ENCODE results near the gene IGLL1.
"Not testable (repeated sequence)": the region's sequence is repeated elsewhere in the genome, so short reads cannot be mapped to it uniquely, and the experiment has no call there.

The IGLL1 gene

DNA sequence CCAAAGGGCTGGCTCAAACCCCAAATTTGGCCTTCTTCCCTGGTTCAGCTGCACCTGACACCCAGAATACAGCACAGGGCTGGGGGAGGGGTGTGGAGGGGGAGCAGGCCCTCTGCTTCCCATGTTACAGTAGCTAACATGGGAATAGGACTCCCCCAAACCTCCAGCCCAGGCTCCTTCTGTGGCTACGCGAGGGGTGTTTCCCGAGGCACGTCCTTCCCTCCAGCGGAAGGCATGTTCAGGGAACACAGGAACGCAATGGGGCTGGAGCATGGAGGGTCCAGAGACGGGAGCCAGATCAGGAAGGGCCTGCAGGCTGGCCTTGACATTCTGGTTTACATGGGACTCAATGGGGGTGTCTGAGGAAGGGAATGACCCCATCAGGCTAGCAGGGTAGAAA lies 11.8 kb upstream of the IGLL1 start:
- DNase-seq (ENCODE audit: extremely low read depth in 1 of 2, low read depth in 1 of 2) = no peak

DNA sequence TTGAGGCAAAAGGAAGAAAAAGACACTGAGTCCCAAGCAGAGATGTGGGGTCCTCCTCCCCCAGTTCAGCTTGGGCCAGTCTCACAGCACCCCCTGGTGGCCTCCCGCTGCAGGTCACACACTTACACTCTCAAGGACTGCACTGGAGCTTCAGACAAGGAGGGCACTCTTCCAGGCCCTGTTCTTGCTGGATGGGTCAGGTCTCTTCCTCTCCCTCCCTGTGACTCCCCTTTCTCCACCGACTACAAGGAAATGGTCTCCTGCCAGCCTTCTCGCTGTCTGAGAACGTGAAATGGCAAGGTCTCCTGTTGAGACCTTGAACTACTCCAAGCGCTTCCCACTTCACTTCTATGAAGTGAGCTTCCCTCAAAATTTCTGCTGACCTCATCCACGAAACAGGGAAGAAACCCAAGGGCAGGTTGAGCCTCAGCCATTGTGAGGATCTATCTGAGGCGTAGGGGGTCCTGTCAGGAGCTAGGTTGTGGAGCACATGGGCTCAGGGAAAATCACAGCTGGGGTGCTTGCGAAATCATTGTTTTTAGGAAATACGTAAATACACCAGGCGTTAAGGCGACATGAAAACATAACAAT lies 11.2 kb upstream of the IGLL1 start:
- DNase-seq (ENCODE audit: extremely low read depth in 1 of 2, low read depth in 1 of 2) = peak; percentile 9 to 39

DNA sequence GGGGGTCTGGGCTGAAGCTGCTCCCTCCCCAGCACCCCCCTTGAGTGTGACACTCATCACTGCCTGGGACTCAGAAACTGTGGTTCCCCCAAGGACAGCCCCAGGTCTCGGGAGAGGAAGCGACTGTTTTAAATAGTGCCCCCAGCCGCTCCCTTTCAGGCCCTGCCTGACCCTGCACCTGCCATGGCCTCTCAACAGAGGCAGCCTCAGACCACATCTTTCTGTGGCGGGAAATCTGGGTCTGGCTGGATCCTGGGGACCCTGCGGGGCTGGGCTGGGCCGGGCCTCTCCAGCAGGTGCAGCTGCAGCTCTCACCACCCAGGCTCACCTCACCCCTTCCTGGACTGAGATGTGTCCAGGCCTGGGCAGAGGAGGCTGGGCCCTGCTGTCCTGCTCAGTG lies 3.7 kb upstream of the IGLL1 start:
- no peak for DNase-seq (ENCODE audit: extremely low read depth in 1 of 2, low read depth in 1 of 2)

DNA sequence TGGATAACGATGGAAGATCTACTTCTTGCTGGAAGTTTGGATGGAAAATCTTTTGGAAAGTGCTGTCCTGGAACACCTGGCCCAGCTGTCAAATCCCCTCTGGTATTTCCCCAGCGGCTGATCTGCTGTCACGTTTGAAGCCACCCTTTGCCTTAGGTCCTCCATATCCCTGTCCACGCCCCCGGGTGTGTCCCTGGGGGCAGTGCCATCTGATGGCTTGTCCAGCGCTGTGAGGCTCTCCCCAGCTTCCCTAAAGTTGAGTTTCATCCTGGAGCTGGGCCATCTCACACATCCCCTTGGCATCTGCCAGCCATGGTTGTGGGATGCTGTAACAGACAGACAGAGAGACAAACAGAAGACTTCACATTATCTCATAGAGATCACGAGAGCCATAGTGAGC lies 3.1 kb upstream of the IGLL1 start:
- DNase-seq (ENCODE audit: extremely low read depth in 1 of 2, low read depth in 1 of 2) = no peak

DNA sequence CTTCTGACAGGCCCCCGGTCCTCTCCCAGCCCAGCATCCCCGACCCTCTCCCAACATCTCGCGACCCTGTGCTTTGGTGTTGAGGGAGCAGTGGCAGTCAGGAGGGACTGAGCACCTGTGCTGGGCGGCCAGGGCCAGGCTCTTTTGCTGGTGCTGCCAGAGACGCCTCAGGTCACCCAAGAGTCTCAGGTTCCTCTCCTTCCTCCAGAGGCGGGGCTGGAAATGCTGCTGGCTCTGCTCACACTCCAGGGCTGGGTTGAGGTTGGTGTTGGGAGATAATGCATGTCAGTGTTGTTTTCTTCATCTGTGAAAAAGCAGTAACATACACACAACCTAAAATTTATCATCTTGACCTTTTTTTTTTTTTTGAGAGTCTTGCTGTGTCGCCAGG lies 1.2 kb upstream of the IGLL1 start:
- no peak for DNase-seq (ENCODE audit: extremely low read depth in 1 of 2, low read depth in 1 of 2)

DNA sequence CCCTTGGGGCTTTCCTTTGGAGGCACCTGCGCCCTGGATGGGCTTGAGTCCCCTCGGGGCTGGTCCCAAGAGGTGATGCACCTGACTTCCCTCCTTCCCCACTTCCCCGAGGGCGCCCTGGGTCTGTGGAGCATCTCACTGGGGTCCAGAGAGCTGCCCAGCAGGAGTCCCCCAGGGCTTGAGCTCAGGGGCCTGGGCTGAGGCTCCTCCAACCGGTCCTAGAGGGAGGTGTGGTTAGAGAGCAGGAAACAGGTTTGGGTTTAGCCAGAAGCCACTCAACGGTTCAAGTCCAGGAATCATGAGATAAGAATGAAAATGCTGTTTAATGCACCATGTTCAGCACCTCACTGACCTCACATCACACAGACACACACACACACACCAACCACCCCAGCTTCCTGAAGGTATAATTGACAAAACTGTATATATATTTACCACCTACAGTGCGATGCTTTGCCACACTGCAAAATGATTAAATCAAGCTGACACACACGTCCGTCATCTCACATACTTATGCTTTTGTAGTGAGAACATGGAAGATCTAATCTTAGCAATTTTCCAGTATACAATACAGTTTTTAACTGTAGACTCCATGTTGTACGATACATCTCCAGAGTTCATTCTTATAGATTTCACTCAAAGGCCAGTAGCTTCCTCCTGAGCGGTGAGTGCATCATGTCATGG lies 628 bp upstream of the IGLL1 start:
- DNase-seq (ENCODE audit: extremely low read depth in 1 of 2, low read depth in 1 of 2) = no peak

DNA sequence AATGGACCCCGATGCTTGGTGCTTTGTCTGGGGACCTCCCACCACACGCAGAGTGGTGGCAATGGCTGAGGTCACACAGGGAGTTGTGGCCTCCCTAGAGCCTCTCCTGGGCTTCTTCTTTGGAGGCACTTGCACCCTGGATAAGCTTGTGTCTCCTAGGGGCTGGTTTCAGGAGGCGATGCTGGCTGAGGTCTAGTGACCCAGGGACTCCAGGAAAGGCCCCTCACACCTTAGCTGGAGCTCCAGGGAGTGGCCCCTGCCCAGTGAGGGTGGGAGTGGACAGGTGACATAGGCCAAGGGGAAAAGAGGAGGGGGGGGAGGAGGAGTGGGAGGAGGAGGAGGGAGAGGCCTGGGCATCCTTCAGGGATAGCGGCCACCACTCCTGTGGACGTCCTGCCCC lies 810 bp downstream of the IGLL1 start:
- no peak for DNase-seq (ENCODE audit: extremely low read depth in 1 of 2, low read depth in 1 of 2)

DNA sequence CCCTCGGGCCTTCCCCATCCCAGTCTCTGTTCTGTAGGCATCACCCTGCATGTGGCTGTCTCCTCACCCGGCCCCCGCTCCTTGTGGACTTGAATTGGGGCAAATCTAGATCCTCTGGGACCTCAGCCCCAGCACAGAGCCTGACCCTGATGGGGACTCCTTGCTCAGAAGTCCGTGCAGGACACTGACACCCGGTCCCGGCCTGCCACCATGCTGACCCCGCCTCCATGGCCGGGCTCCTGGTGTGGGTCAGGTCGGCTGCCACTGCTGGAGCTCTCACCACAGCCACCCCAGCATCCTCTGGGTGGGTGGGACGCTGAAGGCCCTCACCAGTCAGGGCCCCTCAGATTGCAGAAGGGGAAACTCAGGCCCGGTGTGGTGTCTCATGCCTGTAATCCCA lies 1.8 kb downstream of the IGLL1 start:
- DNase-seq (ENCODE audit: extremely low read depth in 1 of 2, low read depth in 1 of 2) = no peak

DNA sequence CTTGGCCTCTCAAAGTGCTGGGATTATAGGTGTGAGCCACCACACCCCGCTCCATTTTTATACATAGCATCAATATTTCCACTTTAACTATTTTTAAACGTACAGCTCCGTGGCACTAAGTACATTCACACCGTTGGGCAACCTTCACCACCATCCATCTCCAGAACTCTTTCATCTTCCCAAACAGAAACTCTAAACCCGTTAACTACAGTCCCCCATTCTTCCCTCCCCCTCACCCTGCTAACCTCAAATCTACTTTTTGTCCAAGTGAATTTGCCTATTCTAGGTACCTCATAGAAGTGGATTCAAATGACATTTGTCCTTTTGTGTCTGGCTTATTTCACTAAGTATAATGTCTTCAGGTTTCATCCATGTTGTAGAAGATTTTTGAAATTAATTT lies 3.4 kb downstream of the IGLL1 start:
- no peak for DNase-seq (ENCODE audit: extremely low read depth in 1 of 2, low read depth in 1 of 2)

DNA sequence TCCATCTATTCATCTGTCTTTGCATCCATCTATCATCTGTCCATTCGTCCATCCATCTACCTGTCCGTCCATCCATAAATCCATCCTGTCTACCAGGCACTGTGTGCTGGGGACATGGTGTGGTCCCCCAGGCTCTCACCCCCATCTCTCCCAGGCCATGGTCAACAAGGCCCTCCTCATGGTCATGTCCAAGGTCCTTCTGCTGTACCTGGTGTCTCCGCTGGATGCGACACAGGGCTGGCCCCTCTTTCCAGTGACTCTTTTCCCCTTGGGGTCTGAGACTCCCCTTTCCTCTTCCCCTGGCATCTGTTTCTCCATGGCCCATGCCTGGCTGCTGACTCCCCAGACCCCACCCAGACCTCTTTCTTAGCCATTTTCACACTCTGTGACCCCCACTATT lies 4.5 kb downstream of the IGLL1 start:
- DNase-seq (ENCODE audit: extremely low read depth in 1 of 2, low read depth in 1 of 2) = no peak

DNA sequence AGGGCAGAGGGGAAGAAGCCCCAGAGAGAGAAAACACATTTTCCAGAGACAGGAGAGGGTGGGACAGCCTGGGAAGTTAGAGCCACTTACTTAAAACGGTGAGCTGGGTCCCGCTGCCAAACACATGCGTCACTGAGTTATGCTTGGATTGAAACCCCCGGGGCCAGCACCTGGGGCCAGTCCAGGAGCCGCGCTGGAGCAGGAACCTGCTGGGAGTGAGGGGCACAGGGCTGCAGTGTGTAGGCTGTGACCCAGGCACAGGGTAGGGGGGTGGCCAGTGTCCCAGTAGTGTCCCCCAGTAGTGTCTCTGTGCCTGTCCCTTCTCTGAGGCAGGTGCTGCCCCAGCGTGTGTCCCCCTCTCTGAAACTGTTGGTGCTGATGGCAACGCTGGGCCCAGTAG lies 5.2 kb downstream of the IGLL1 start:
- DNase-seq (ENCODE audit: extremely low read depth in 1 of 2, low read depth in 1 of 2) = no peak

DNA sequence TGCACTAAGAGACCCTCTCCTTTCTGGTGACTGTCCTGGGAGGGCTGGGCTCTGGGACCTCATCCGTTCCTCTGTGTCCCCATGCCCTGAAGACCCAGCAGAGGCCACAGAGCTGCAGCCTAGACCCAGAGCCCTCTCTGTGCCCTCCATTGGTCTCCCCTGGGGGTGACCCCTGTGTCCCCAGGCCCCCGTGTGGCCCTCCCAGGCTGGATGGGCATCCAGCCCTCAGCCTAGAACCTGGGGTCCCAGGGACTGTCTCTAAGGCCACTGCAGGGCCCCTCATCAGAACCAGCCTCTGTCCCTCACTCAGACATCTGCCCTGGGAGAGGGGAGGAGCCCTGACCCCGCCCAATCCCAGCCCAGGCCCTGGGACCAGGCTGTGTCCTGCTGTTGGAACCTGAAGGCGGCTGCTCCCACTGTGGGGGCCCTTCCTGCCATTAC lies 5.7 kb downstream of the IGLL1 start:
- no peak for DNase-seq (ENCODE audit: extremely low read depth in 1 of 2, low read depth in 1 of 2)

DNA sequence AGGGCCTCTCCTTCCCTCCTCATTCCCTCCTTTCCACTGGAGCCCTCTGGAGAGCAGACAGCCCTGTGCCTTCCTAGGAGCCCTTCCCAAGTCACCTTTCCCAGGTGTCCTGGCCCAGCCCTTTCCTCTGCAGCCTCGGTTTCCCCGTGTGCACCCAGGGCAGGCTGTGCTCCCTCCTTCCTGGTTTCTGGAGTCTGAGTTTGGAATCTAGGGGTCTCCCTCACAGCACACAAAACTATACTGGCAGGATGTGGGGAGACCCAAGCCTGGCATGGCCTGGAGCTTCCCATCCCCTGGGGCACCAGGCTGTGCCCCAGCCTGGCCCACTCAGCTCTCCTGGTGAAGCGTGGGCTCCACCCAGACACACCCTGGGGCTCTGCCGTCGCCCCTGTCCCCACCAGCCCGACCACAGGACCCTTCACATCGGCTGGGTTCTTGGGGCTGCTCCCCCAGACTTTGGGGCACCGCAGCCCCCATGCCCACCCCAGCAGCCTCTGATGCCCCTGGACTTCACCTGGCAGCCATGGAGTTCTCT lies 6.3 kb downstream of the IGLL1 start:
- DNase-seq (ENCODE audit: extremely low read depth in 1 of 2, low read depth in 1 of 2) = not testable (repeated sequence)

DNA sequence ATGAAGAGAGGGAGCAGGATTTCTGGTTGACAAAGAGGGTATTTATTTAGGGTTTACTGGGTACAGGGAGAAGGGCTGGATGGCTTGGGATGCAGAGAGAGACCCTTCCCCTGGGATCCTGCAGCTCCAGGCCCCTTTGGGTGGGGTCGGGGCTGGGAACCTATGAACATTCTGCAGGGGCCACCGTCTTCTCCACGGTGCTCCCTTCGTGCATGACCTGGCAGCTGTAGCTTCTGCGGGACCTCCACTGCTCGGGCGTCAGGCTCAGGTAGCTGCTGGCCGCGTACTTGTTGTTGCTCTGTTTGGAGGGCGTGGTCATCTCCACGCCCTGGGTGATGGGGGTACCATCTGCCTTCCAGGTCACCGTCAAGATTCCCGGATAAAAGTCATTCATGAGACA lies 7.0 kb downstream of the IGLL1 start:
- not testable (repeated sequence) for DNase-seq (ENCODE audit: extremely low read depth in 1 of 2, low read depth in 1 of 2)

DNA sequence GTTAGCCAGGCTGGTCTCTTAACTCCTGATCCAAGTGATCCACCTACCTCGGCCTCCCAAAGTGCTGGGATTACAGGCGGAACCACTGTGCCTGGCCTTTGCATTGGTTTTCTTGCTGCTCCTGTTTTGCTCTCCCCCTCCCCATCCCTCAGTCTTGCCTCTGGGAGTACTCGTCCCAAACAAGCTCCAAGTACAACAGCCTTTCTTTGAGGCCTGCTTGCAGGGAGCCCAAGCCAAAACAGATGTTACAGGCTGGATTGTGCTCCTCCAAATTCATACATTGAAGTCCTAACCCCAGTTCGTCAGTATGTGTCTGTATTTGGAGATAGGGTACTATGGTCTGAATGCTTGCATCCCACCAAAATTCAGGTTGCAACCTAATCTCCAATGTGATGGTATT lies 8.6 kb downstream of the IGLL1 start:
- DNase-seq (ENCODE audit: extremely low read depth in 1 of 2, low read depth in 1 of 2) = no peak

DNA sequence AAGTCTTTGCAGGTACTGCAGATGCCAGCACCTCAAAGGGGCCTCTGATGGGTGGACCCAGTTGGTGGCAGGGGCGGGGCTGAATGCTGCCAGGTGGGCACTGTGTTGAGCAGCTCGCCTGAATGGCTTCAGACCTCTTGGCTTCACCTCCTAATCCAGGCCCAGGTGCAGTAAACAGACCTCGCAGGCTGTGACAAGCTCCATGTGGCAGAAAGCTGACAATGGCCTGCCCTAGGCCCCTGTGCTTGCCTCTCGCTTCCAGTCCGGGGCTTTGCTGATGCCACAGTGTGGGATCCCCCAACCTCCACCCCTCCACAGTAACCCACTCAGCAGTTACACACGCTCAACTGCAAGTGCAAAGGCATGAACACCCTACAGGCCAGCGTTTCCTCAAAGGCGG lies 9.4 kb downstream of the IGLL1 start:
- DNase-seq (ENCODE audit: extremely low read depth in 1 of 2, low read depth in 1 of 2) = no peak

DNA sequence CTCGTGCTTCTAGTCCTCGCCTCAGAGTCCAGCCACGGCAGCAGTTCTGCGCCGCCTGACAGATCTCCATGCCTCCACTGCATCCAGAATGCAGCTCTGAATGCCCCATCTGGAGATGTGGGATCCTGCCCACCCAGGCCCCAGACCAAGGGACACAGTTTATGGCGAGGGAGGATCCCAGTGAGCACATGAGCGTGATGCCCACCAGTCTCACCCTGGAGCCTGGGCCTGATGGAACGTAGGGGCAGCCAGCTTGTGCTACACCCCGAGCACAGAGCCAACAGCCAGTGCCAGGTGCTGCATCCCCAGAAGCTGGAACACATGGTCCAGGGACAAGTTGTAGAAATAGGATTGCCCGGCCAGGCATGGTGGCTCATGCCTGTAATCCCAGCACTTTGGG lies 10.4 kb downstream of the IGLL1 start:
- no peak for DNase-seq (ENCODE audit: extremely low read depth in 1 of 2, low read depth in 1 of 2)

DNA sequence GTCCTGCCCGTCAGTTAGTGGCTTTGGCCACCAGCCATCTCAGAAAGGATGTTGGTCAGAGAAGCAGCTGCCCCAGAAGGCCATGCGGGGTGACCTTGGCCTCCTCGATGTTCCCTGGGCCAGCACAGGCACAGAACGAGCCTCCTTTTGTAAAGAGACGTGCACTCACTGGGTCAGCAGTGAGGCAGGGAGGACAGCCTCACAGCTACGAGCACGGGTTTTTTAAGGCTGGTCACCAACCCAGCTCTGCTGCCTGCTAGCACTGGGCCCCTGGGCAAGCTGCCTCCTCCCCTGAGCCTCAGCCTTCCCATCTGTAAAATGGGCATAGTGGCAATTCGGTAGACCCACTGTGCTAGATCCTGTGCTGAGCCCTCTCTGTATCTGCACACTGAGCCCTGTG lies 10.8 kb downstream of the IGLL1 start:
- no peak for DNase-seq (ENCODE audit: extremely low read depth in 1 of 2, low read depth in 1 of 2)

DNA sequence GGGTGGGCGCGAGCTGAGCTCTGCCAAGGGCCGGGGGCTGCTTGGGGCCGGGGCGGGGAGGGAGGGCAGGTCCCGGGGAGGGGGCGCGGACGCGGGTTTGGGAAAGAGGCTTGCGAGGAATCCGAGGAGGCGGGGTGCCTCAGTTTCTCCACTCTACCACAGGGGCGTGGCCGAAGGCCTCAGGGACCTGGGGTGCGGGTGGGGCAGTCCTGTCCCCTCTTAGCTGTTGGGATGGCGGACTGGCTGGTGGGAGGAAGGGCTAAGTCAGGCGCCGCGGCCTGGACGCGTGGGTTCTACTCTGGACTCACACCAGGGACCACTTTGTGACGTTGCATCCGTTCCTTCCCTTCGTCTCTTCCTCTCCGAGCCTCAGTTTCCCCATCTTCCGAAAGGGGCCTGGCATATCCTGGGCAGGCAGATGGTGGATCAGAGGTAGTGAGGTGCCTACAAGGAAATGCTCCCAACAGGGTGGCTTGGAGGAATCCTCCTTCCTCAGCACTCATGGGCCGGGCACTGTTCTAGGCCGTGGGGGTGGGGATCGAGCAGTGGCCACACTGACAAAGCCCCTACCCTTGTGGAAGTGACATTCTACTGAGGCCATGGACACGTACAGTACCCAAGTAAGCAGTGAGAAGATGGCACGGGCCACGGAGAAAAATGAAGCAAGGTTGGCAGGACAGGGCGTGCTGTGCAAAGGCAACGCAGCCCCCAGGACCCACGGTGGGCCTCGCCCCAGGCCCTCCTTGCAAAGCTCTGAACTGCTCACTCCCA lies 13.2 kb downstream of the IGLL1 start:
- no peak for DNase-seq (ENCODE audit: extremely low read depth in 1 of 2, low read depth in 1 of 2)

DNA sequence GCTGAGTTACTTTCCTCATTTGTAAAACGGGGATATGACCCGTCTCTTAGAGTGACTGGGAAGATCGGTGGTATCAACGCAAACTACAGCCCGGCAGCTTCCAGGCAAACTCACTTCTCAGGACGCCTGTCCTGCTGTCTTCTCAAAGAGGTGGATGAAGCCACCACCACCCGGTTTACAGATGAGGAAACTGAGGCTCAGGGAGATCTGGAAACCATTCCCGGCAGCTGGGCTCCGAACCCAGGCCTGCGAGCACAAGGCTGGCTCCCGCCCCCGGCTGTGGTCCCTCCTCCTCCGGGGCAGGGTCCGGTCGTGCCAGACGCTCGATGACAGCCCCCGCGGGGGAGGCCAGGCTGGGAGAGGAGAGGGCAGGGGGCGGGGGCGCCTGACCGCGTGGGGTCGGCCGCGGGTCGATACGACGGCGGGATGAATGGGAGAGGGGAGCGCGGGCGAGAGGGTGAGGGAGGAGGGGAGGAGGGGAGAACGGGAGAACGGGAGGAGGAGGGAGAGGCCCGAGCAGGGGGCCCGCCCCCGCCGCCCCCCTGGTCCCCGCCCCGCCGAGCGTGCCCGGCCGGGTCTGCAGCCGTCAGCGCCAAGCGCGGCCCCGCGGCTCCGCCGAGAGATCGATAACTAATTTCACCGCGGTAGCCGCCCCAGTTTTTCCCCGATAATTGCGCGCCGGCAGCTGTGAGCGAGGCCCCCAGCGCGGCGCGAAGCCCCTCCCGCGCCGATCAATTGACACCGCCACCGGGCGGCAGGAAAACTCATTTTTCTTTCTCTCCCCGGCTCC lies 14.0 kb downstream of the IGLL1 start:
- DNase-seq (ENCODE audit: extremely low read depth in 1 of 2, low read depth in 1 of 2) = no peak

DNA sequence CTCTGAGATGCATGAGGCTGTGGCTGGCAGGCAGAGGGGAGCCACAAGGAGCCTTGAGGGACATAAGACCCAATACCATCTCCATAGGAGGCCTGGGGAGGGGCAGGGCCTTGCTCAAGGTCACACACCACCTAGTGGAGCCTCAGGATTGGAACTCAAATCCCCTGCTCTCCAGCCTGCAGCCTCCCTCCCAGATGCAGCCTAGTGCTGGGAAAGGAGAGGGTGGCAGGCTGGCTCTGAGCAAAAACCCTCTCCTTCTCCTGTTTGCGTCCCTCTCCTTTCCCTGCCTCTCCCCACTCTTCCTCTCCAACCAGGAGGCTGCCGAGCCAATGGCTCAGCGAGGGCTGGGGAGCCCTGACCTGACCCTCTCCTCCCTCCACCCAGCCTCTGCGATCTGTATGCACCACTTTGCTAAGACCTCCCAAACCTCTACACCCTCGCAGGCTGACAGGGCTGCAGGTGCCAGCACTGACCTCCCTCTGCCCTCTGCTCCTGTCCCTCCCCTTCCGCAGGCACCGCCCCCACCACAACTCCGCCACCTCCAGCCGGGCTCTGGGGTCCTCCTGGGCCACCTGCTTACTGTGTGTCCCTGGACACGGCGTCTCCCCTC lies 14.7 kb downstream of the IGLL1 start:
- DNase-seq (ENCODE audit: extremely low read depth in 1 of 2, low read depth in 1 of 2) = no peak
